Gastroesophageal sphincter (tissue), 4 donors: Measurements from ENCODE around the gene NCOA6. TPM values are rescaled to one million over a fixed set of nuclear protein-coding genes. Genes with fewer than 3 reads are reported as not detected.
"Not testable (repeated sequence)": the region's sequence is repeated elsewhere in the genome, so short reads cannot be mapped to it uniquely, and the experiment has no call there.

Experiments
- ATAC-seq: fragments of 150-250 bp; one replicate; pipeline ENCODE4 v1.9.1; 2016; ENCODE audit warnings: mild to moderate bottlenecking, moderate library complexity
- H3K27ac ChIP-seq, 4 donors: fragments of 200-600 bp; sonication (generic) in 3 of 4; 1 replicate in 3 of 4; 2 replicates in 1 of 4; pipeline ENCODE4 v1.5.1; 2016 to 2019
- H3K27me3 ChIP-seq: fragments of 200-600 bp; sonication (generic); one replicate; pipeline ENCODE4 v1.5.1; 2019
- H3K36me3 ChIP-seq, 2 donors: fragments of 200-600 bp; sonication (generic); one replicate each; pipeline ENCODE4 v1.5.1; 2019; ENCODE audit warnings: control low read depth in 1 of 2
- H3K4me1 ChIP-seq, 3 donors: fragments of 200-600 bp; sonication (generic); 1 replicate in 2 of 3; 2 replicates in 1 of 3; pipeline ENCODE4 v1.5.1; 2016 to 2019; ENCODE audit warnings: control low read depth in 2 of 3
- H3K4me3 ChIP-seq, 2 donors: fragments of 200-600 bp; sonication (generic); one replicate each; pipeline ENCODE4 v1.5.1; 2019; ENCODE audit warnings: mild to moderate bottlenecking in 1 of 2, moderate library complexity in 1 of 2
- H3K9me3 ChIP-seq, 3 donors: fragments of 200-600 bp; sonication (generic); one replicate each; pipeline ENCODE4 v1.5.1; 2017 to 2019; ENCODE audit warnings: control low read depth in 2 of 3
- CTCF ChIP-seq, 4 experiments: fragments of 200-600 bp in 2 of 4; fragments of 450-650 bp in 2 of 4; sonication (generic) in 1 of 4; IDR thresholded peaks; one replicate each; pipeline ENCODE4 v1.5.1; 2017 to 2019; ENCODE audit warnings: antibody characterized with exemption in 4 of 4, mild to moderate bottlenecking in 2 of 4, moderate library complexity in 2 of 4
- EP300 ChIP-seq: sonication (generic); formaldehyde crosslinking; IDR thresholded peaks from one replicate; pipeline ENCODE4 v1.6.1; 2017; ENCODE audit warnings: antibody characterized with exemption, mild to moderate bottlenecking
- POLR2A ChIP-seq, 2 donors: fragments of 450-650 bp; IDR thresholded peaks; one replicate each; pipeline ENCODE4 v1.6.1; 2017; ENCODE audit warnings: antibody characterized with exemption in 2 of 2, mild to moderate bottlenecking in 2 of 2, moderate library complexity in 1 of 2
- POLR2AphosphoS5 ChIP-seq: sonication (generic); formaldehyde crosslinking; IDR thresholded peaks from one replicate; pipeline ENCODE4 v1.6.1; 2017; ENCODE audit warnings: antibody characterized with exemption
- WGBS, 2 donors: methylation state at CpG; one replicate each; pipeline ENCODE4 v1.1.5; 2018; ENCODE audit warnings: low coverage in 1 of 2; 5-methylcytosine and 5-hydroxymethylcytosine counted together
- total RNA-seq, 4 donors: library from RNA; depleted of rRNA; stranded (reverse); fragments of >200 nt; gene quantifications; one replicate each; pipeline ENCODE4 v1.1.0, GENCODE V29; 2016

NCOA6 gene
- total RNA-seq, 4 donors from 2014 or later = 15.2 to 37.0 (median 25.8) TPM

GRCh38 chr20:34743039-34743438 is 82.4 kb downstream of the NCOA6 start:
- no peaks in the 10 kb centered on the region for H3K9me3 ChIP-seq
- no CpG with 5 or more reads among the region's 1 CpG for WGBS, 2 donors
- no peak for TF ChIP-seq CTCF (IDR thresholded peaks at IDR 0.05)
- TF ChIP-seq EP300 = no peak
- TF ChIP-seq POLR2AphosphoS5 = no peak
- no peak for TF ChIP-seq POLR2A (IDR thresholded peaks at IDR 0.05)
- no peak for ATAC-seq
- H3K27me3 ChIP-seq = no peaks in the 10 kb centered on the region
- no peak overlapping the region for H3K27ac ChIP-seq
- peaks cover 0 to 10% (median 0%) of the 10 kb centered on the region in 3 donors for H3K4me1 ChIP-seq
- H3K36me3 ChIP-seq = peaks cover 0 to 90% of the 10 kb centered on the region in 2 donors
- H3K4me3 ChIP-seq = no peak overlapping the region

GRCh38 chr20:34736106-34736735 is 89.2 kb downstream of the NCOA6 start:
- Histone ChIP-seq H3K4me3 (no peak overlapping the region), H3K27me3 (no peaks in the 10 kb centered on the region), H3K27ac (no peak overlapping the region), H3K4me1 (peaks cover 8 to 48% (median 12%) of the 10 kb centered on the region in 3 donors), H3K36me3 (peaks cover 0 to 62% of the 10 kb centered on the region in 2 donors), H3K9me3 (no peaks in the 10 kb centered on the region)
- TF ChIP-seq EP300 (no peak), POLR2A (IDR thresholded peaks at IDR 0.05) (no peak)
- 72% methylated on average over 6 of the region's 6 CpGs; no CpG with 5 or more reads in 1 of the 2 donors for WGBS, 2 donors
- no peak for ATAC-seq

- peak; percentile 34 for ATAC-seq
- WGBS, 2 donors = 50% methylated on average over 1 of the region's 1 CpG
- peaks cover 8 to 51% (median 12%) of the 10 kb centered on the region in 3 donors for H3K4me1 ChIP-seq
- peaks cover 0 to 56% of the 10 kb centered on the region in 2 donors for H3K36me3 ChIP-seq
- peak overlapping the region; percentile 26 to 63 (median 60) for H3K27ac ChIP-seq
- no peaks in the 10 kb centered on the region for H3K9me3 ChIP-seq
- H3K4me3 ChIP-seq = no peak overlapping the region
- no peaks in the 10 kb centered on the region for H3K27me3 ChIP-seq
- TF ChIP-seq POLR2A (IDR thresholded peaks at IDR 0.05) = no peak
- TF ChIP-seq POLR2AphosphoS5 = no peak
- no peak for TF ChIP-seq CTCF (IDR thresholded peaks at IDR 0.05)
- TF ChIP-seq EP300 = no peak
These were observed 92.9 kb downstream of the NCOA6 start for GRCh38 chr20:34732523-34732922.

GRCh38 chr20:34729416-34729815 is 96.0 kb downstream of the NCOA6 start:
- peak overlapping the region in 2 of 4 donors; percentile 11 to 16 for H3K27ac ChIP-seq
- WGBS, 2 donors = 86 to 94% methylated on average over 2 of the region's 2 CpGs
- H3K27me3 ChIP-seq = no peaks in the 10 kb centered on the region
- peaks cover 0 to 77% of the 10 kb centered on the region in 2 donors for H3K36me3 ChIP-seq
- TF ChIP-seq CTCF (IDR thresholded peaks at IDR 0.05) (no peak), POLR2A (IDR thresholded peaks at IDR 0.05) (no peak), EP300 (no peak), POLR2AphosphoS5 (no peak)
- no peak for ATAC-seq
- H3K9me3 ChIP-seq = no peaks in the 10 kb centered on the region
- peaks cover 8 to 32% (median 12%) of the 10 kb centered on the region in 3 donors for H3K4me1 ChIP-seq
- H3K4me3 ChIP-seq = no peak overlapping the region

GRCh38 chr20:34724172-34724571 is 101.3 kb downstream of the NCOA6 start:
- Histone ChIP-seq H3K36me3 (peaks cover 0 to 62% of the 10 kb centered on the region in 2 donors), H3K4me1 (peaks cover 0 to 18% (median 5%) of the 10 kb centered on the region in 3 donors), H3K27me3 (no peaks in the 10 kb centered on the region), H3K4me3 (no peak overlapping the region), H3K9me3 (no peaks in the 10 kb centered on the region), H3K27ac (no peak overlapping the region)
- ATAC-seq = no peak
- 81 to 87% methylated on average over 3 of the region's 3 CpGs for WGBS, 2 donors
- TF ChIP-seq POLR2AphosphoS5 (no peak), POLR2A (IDR thresholded peaks at IDR 0.05) (no peak), CTCF (IDR thresholded peaks at IDR 0.05) (no peak), EP300 (no peak)

GRCh38 chr20:34722560-34722959 is 102.9 kb downstream of the NCOA6 start:
- Histone ChIP-seq H3K4me1 (peaks cover 0 to 18% (median 5%) of the 10 kb centered on the region in 3 donors), H3K36me3 (peaks cover 0 to 55% of the 10 kb centered on the region in 2 donors)
- H3K27ac ChIP-seq, H3K9me3 ChIP-seq, ATAC-seq, H3K4me3 ChIP-seq, H3K27me3 ChIP-seq: not testable (repeated sequence)
- 90 to 100% methylated on average over 1 to 3 of the region's 3 CpGs for WGBS, 2 donors
